GM23338 (cell line): ENCODE data around the gene TMPRSS13. TPM values are rescaled to one million over a fixed set of nuclear protein-coding genes. Genes with fewer than 3 reads are reported as not detected.

ENCODE experiments used
- ATAC-seq: fragments of 200-7000 bp; cut with Tn5 transposase; 3 replicates; pipeline ENCODE4 v1.9.1; 2020
- DNase-seq: peaks from one replicate; pipeline ENCODE4 v3.0.0-alpha.2; 2015; ENCODE audit warnings: low spot score
- H2AFZ ChIP-seq: fragments of 200-600 bp; sonication (generic); 2 replicates; pipeline ENCODE4 v1.8.0; 2016; ENCODE audit warnings: antibody characterized with exemption, mild to moderate bottlenecking, moderate library complexity
- H3F3A ChIP-seq: fragments of 200-600 bp; sonication (generic); replicated peaks from 2 replicates; pipeline ENCODE4 v1.8.0; 2017; ENCODE audit warnings: antibody characterized with exemption, mixed run types, low read depth
- H3K27ac ChIP-seq: fragments of 200-600 bp; sonication (generic); 2 replicates; pipeline ENCODE4 v1.6.1; 2016; ENCODE audit warnings: low read depth
- H3K27me3 ChIP-seq: fragments of 200-600 bp; sonication (generic); 2 replicates; pipeline ENCODE4 v1.8.0; 2016; ENCODE audit warnings: mild to moderate bottlenecking, mixed run types, moderate library complexity; ENCODE audit not compliant: insufficient read depth
- H3K36me3 ChIP-seq: fragments of 200-600 bp; sonication (generic); 2 replicates; pipeline ENCODE4 v1.8.0; 2016; ENCODE audit warnings: mild to moderate bottlenecking; ENCODE audit not compliant: insufficient read depth
- H3K4me1 ChIP-seq: fragments of 200-600 bp; sonication (generic); 2 replicates; pipeline ENCODE4 v1.8.0; 2016; ENCODE audit warnings: mild to moderate bottlenecking, moderate library complexity; ENCODE audit not compliant: insufficient read depth
- H3K4me2 ChIP-seq: fragments of 200-600 bp; sonication (generic); 2 replicates; pipeline ENCODE4 v1.7.1; 2017; ENCODE audit warnings: mixed run types
- H3K4me3 ChIP-seq: fragments of 200-600 bp; sonication (generic); 2 replicates; pipeline ENCODE4 v1.6.1; 2016; ENCODE audit warnings: mixed run types
- H3K79me2 ChIP-seq: fragments of 200-600 bp; sonication (generic); replicated peaks from 2 replicates; pipeline ENCODE4 v1.8.0; 2017; ENCODE audit warnings: mild to moderate bottlenecking; ENCODE audit not compliant: insufficient read depth
- H3K9me2 ChIP-seq: fragments of 200-600 bp; sonication (generic); 2 replicates; pipeline ENCODE4 v1.8.0; 2017; ENCODE audit not compliant: insufficient read depth
- H4K20me1 ChIP-seq: fragments of 200-600 bp; sonication (generic); replicated peaks from 2 replicates; pipeline ENCODE4 v1.8.0; 2017; ENCODE audit warnings: mild to moderate bottlenecking; ENCODE audit not compliant: insufficient read depth
- H3K27ac Mint-ChIP-seq: 2 replicates; pipeline ENCODE4 v1.8.0; 2020; ENCODE audit warnings: inconsistent platforms, mild to moderate bottlenecking, moderate library complexity, mixed read lengths
- H3K27me3 Mint-ChIP-seq: 3 replicates; pipeline ENCODE4 v1.8.0; 2022; ENCODE audit warnings: low read depth, mild to moderate bottlenecking, moderate library complexity, mixed read lengths, inconsistent platforms; ENCODE audit not compliant: insufficient read depth, poor library complexity
- H3K36me3 Mint-ChIP-seq: 3 replicates; pipeline ENCODE4 v1.8.0; 2021; ENCODE audit warnings: low read depth, mild to moderate bottlenecking, inconsistent platforms, moderate library complexity, mixed read lengths
- H3K4me1 Mint-ChIP-seq: 3 replicates; pipeline ENCODE4 v1.8.0; 2020; ENCODE audit warnings: mild to moderate bottlenecking, inconsistent platforms, mixed read lengths
- H3K4me3 Mint-ChIP-seq: 3 replicates; pipeline ENCODE4 v1.8.0; 2021; ENCODE audit warnings: moderate library complexity, mild to moderate bottlenecking, inconsistent platforms, mixed read lengths
- H3K9me3 Mint-ChIP-seq: 3 replicates; pipeline ENCODE4 v1.8.0; 2020; ENCODE audit warnings: moderate library complexity, mild to moderate bottlenecking, inconsistent platforms, mixed read lengths
- CREB1 ChIP-seq: fragments of 250-450 bp; sonication (Bioruptor Pico); IDR thresholded peaks from 2 replicates; pipeline ENCODE4 v1.5.0; 2020; ENCODE audit warnings: low read depth, mild to moderate bottlenecking, moderate library complexity
- STAT1 ChIP-seq: IDR thresholded peaks from one replicate; pipeline ENCODE4 v1.6.1; 2016; ENCODE audit warnings: antibody characterized with exemption; ENCODE audit not compliant: unreplicated experiment
- polyA plus RNA-seq: library from polyadenylated mRNA; unstranded; fragments of >200 nt; fragmentation: Nextera tagmentation; extraction: Ambion mirVana; gene quantifications from 2 replicates; pipeline ENCODE4 v1.2.1, GENCODE V29; 2016
- total RNA-seq: library from RNA; depleted of rRNA; stranded (reverse); fragments of >200 nt; shearing (Covaris generic); gene quantifications from 2 replicates; pipeline ENCODE4 v1.2.3, GENCODE V29; 2014; rRNA removed
- TF ChIP-seq, protein P1 (sequence below): fragments of 250-450 bp; sonication (Bioruptor Pico); IDR thresholded peaks from 2 replicates; pipeline ENCODE4 v1.5.0; 2020; ENCODE audit warnings: mild to moderate bottlenecking, moderate library complexity

TMPRSS13 gene
- total and polyA plus RNA-seq, 2 experiments from 2014 or later, result 0.31 TPM; not detected in 1

DNA sequence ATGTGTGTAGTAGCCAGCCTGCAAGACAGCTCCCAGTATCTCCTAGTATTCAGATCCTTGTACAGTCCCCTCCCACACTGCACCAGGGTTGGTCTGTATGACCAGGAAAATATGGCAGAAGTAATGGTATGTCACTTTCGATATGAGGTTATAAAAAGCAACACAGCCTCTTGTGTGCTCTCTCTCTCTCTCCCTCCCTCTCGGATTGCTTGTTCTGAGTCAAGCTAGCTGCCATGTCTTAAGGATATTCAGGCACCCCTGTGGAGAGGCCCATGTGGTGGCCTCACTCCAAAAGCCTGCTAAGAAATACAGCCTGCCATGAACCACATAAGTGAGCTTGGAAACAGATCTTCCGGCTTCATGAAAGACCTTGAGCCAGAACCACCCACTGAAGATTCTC, 78.1 kb downstream of the TMPRSS13 start:
- Histone ChIP-seq H3K36me3 (no peaks in the 10 kb centered on the region), H3K4me3 (no peak overlapping the region), H4K20me1 (no peaks in the 10 kb centered on the region; the same call in 1 of the 2 replicates), H2AFZ (no peak overlapping the region), H3K4me2 (no peak overlapping the region), H3K9me2 (no peaks in the 10 kb centered on the region), H3K27me3 (no peaks in the 10 kb centered on the region), H3K27ac (no peak overlapping the region), H3K4me1 (no peaks in the 10 kb centered on the region), H3F3A (no peaks in the 10 kb centered on the region), H3K79me2 (no peaks in the 10 kb centered on the region)
- H3K27me3 Mint-ChIP-seq, result no peaks in the 10 kb centered on the region
- H3K36me3 Mint-ChIP-seq, result peaks cover 13% of the 10 kb centered on the region
- H3K27ac Mint-ChIP-seq, result no peak overlapping the region
- no peak overlapping the region for H3K4me3 Mint-ChIP-seq
- H3K4me1 Mint-ChIP-seq, result peaks cover 23% of the 10 kb centered on the region
- peaks cover 9% of the 10 kb centered on the region; the same call in 2 of the 3 replicates for H3K9me3 Mint-ChIP-seq
- peak; percentile 94 for ATAC-seq
- TF ChIP-seq STAT1 (no peak), CREB1 (CRISPR knock-in tag) (no peak)
- TF ChIP-seq, protein P1, sequence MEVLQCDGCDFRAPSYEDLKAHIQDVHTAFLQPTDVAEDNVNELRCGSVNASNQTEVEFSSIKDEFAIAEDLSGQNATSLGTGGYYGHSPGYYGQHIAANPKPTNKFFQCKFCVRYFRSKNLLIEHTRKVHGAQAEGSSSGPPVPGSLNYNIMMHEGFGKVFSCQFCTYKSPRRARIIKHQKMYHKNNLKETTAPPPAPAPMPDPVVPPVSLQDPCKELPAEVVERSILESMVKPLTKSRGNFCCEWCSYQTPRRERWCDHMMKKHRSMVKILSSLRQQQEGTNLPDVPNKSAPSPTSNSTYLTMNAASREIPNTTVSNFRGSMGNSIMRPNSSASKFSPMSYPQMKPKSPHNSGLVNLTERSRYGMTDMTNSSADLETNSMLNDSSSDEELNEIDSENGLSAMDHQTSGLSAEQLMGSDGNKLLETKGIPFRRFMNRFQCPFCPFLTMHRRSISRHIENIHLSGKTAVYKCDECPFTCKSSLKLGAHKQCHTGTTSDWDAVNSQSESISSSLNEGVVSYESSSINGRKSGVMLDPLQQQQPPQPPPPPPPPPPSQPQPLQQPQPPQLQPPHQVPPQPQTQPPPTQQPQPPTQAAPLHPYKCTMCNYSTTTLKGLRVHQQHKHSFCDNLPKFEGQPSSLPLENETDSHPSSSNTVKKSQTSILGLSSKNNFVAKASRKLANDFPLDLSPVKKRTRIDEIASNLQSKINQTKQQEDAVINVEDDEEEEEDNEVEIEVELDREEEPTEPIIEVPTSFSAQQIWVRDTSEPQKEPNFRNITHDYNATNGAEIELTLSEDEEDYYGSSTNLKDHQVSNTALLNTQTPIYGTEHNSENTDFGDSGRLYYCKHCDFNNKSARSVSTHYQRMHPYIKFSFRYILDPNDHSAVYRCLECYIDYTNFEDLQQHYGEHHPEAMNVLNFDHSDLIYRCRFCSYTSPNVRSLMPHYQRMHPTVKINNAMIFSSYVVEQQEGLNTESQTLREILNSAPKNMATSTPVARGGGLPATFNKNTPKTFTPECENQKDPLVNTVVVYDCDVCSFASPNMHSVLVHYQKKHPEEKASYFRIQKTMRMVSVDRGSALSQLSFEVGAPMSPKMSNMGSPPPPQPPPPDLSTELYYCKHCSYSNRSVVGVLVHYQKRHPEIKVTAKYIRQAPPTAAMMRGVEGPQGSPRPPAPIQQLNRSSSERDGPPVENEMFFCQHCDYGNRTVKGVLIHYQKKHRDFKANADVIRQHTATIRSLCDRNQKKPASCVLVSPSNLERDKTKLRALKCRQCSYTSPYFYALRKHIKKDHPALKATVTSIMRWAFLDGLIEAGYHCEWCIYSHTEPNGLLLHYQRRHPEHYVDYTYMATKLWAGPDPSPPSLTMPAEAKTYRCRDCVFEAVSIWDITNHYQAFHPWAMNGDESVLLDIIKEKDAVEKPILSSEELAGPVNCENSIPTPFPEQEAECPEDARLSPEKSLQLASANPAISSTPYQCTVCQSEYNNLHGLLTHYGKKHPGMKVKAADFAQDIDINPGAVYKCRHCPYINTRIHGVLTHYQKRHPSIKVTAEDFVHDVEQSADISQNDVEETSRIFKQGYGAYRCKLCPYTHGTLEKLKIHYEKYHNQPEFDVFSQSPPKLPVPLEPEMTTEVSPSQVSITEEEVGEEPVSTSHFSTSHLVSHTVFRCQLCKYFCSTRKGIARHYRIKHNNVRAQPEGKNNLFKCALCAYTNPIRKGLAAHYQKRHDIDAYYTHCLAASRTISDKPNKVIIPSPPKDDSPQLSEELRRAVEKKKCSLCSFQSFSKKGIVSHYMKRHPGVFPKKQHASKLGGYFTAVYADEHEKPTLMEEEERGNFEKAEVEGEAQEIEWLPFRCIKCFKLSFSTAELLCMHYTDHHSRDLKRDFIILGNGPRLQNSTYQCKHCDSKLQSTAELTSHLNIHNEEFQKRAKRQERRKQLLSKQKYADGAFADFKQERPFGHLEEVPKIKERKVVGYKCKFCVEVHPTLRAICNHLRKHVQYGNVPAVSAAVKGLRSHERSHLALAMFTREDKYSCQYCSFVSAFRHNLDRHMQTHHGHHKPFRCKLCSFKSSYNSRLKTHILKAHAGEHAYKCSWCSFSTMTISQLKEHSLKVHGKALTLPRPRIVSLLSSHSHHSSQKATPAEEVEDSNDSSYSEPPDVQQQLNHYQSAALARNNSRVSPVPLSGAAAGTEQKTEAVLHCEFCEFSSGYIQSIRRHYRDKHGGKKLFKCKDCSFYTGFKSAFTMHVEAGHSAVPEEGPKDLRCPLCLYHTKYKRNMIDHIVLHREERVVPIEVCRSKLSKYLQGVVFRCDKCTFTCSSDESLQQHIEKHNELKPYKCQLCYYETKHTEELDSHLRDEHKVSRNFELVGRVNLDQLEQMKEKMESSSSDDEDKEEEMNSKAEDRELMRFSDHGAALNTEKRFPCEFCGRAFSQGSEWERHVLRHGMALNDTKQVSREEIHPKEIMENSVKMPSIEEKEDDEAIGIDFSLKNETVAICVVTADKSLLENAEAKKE, result peak; percentile 16; the same call in 1 of the 2 replicates
- peak; percentile 41 for DNase-seq

Other genes starting within 250 kb of the TMPRSS13 start
- 0.17 and 0.19 TPM in 2 replicates for gene DSCAML1, start 132.2 kb downstream of the TMPRSS13 start, total RNA-seq
- 0.28 TPM in 1 of 2 replicates, not detected in the other for gene DSCAML1, start 132.2 kb downstream of the TMPRSS13 start, polyA plus RNA-seq
- gene FXYD2, start 104.7 kb downstream of the TMPRSS13 start, total RNA-seq, result 0.12 and 0.59 TPM in 2 replicates
- gene FXYD2, start 104.7 kb downstream of the TMPRSS13 start, polyA plus RNA-seq, result 0.12 and 1.4 TPM in 2 replicates
- gene FXYD6, start 52.7 kb downstream of the TMPRSS13 start, total RNA-seq, result 25.6 and 30.7 TPM in 2 replicates
- gene FXYD6, start 52.7 kb downstream of the TMPRSS13 start, polyA plus RNA-seq, result 21.8 and 26.2 TPM in 2 replicates
- gene IL10RA, start 57.0 kb upstream of the TMPRSS13 start, total RNA-seq, result 0.10 and 0.23 TPM in 2 replicates
- not detected in 2 replicates for gene IL10RA, start 57.0 kb upstream of the TMPRSS13 start, polyA plus RNA-seq
- 0.04 and 0.10 TPM in 2 replicates for gene TMPRSS4, start 147.7 kb upstream of the TMPRSS13 start, total RNA-seq
- gene TMPRSS4, start 147.7 kb upstream of the TMPRSS13 start, polyA plus RNA-seq, result 0.35 and 0.58 TPM in 2 replicates
- gene SMIM35, start 157.6 kb upstream of the TMPRSS13 start, total RNA-seq, result not detected in 2 replicates
- gene SMIM35, start 157.6 kb upstream of the TMPRSS13 start, polyA plus RNA-seq, result not detected in 2 replicates
- 1.7 and 3.0 TPM in 2 replicates for gene SCN4B, start 223.4 kb upstream of the TMPRSS13 start, total RNA-seq
- gene SCN4B, start 223.4 kb upstream of the TMPRSS13 start, polyA plus RNA-seq, result 0.16 and 0.45 TPM in 2 replicates
- gene SCN2B, start 247.2 kb upstream of the TMPRSS13 start, total RNA-seq, result 0.03 and 0.04 TPM in 2 replicates
- 0.09 TPM in 1 of 2 replicates, not detected in the other for gene SCN2B, start 247.2 kb upstream of the TMPRSS13 start, polyA plus RNA-seq